IMR-90 (cell line): ENCODE results near the gene DAAM1. TPM values are rescaled to one million over a fixed set of nuclear protein-coding genes. Genes with fewer than 3 reads are reported as not detected.

Experiments
- ATAC-seq: fragments of 200-7000 bp; cut with Tn5 transposase; 2 replicates; pipeline ENCODE4 v1.9.1; 2020; ENCODE audit warnings: low read depth, mild to moderate bottlenecking, moderate library complexity
- BruUV-seq: library from RNA; stranded (reverse); fragments of 400-500 nt; replicated peaks from 2 replicates; lab custom pipeline; 2021; lab: Mats Ljungman, UMichigan
- CTCF ChIA-PET: fragments of 300-600 bp; formaldehyde crosslinking; extraction: SDS; loops from one replicate; lab custom pipeline; 2021; ENCODE audit warnings: antibody characterized with exemption; lab: Yijun Ruan, JAX
- POLR2A ChIA-PET: fragments of 300-600 bp; sonication (Branson Sonifier 250); formaldehyde crosslinking; loops from one replicate; lab custom pipeline; 2022; ENCODE audit warnings: antibody characterized with exemption; ENCODE audit not compliant: unreplicated experiment; lab: Charles Lee
- DNase-seq: peaks from one replicate; pipeline ENCODE4 v3.0.0; 2013
- H2AFZ ChIP-seq: replicated peaks from 2 replicates; pipeline ENCODE3; 2013; ENCODE audit warnings: low read length, mild to moderate bottlenecking; ENCODE audit not compliant: poor library complexity
- H2AK5ac ChIP-seq: 2 replicates; pipeline ENCODE4 v1.6.1; 2013; ENCODE audit warnings: low read depth, low read length, inconsistent platforms
- H2AK9ac ChIP-seq: replicated peaks from 2 replicates; pipeline ENCODE3; 2013; ENCODE audit warnings: mild to moderate bottlenecking, low read depth, low read length, moderate library complexity; ENCODE audit not compliant: poor library complexity
- H2BK120ac ChIP-seq: 2 replicates; pipeline ENCODE4 v1.6.1; 2013; ENCODE audit warnings: low read depth, low read length, inconsistent platforms
- H2BK15ac ChIP-seq: 3 replicates; pipeline ENCODE4 v1.6.1; 2013; ENCODE audit warnings: low read depth, low read length, inconsistent platforms
- H2BK20ac ChIP-seq: 2 replicates; pipeline ENCODE4 v1.6.1; 2013; ENCODE audit warnings: low read depth, mild to moderate bottlenecking, inconsistent platforms, low read length, moderate library complexity
- H2BK5ac ChIP-seq: 2 replicates; pipeline ENCODE4 v1.6.1; 2013; ENCODE audit warnings: mild to moderate bottlenecking, low read depth, low read length, inconsistent platforms; ENCODE audit not compliant: poor library complexity, severe bottlenecking
- H3K14ac ChIP-seq: replicated peaks from 2 replicates; pipeline ENCODE4 v1.6.1; 2013; ENCODE audit warnings: low read depth, low read length, inconsistent platforms
- H3K18ac ChIP-seq: 2 replicates; pipeline ENCODE4 v1.6.1; 2013; ENCODE audit warnings: low read depth, low read length, control low read depth
- H3K23ac ChIP-seq: 2 replicates; pipeline ENCODE4 v1.6.1; 2013; ENCODE audit warnings: low read depth, low read length, inconsistent platforms
- H3K27ac ChIP-seq: 2 replicates; pipeline ENCODE4 v1.5.1; 2013; ENCODE audit warnings: mild to moderate bottlenecking, control low read depth, low read length; ENCODE audit not compliant: insufficient read depth
- H3K27me3 ChIP-seq: 2 replicates; pipeline ENCODE4 v1.6.1; 2013; ENCODE audit warnings: low read length; ENCODE audit not compliant: control insufficient read depth, insufficient read depth
- H3K36me3 ChIP-seq: 2 replicates; pipeline ENCODE4 v1.6.1; 2013; ENCODE audit warnings: low read length, mixed read lengths; ENCODE audit not compliant: control insufficient read depth, insufficient read depth
- H3K4ac ChIP-seq: 2 replicates; pipeline ENCODE4 v1.6.1; 2013; ENCODE audit warnings: low read depth, low read length, inconsistent platforms
- H3K4me1 ChIP-seq: 2 replicates; pipeline ENCODE4 v1.6.1; 2013; ENCODE audit warnings: low read length, mixed read lengths; ENCODE audit not compliant: control insufficient read depth, insufficient read depth
- H3K4me2 ChIP-seq: 2 replicates; pipeline ENCODE4 v1.6.1; 2013; ENCODE audit warnings: low read depth, mild to moderate bottlenecking, control low read depth, low read length, moderate library complexity
- H3K4me3 ChIP-seq: 2 replicates; pipeline ENCODE4 v1.5.1; 2013; ENCODE audit warnings: low read depth, mild to moderate bottlenecking, control low read depth, low read length, moderate library complexity; ENCODE audit not compliant: insufficient read depth
- H3K56ac ChIP-seq: 2 replicates; pipeline ENCODE4 v1.6.1; 2013; ENCODE audit warnings: low read length, inconsistent platforms; ENCODE audit not compliant: insufficient read depth; ENCODE audit errors: extremely low read depth
- H3K79me1 ChIP-seq, 2 experiments: 2 replicates each; pipeline ENCODE4 v1.6.1; 2013; ENCODE audit warnings: low read length in 2 of 2, inconsistent platforms in 1 of 2, low read depth in 1 of 2
- H3K9ac ChIP-seq: 2 replicates; pipeline ENCODE4 v1.6.1; 2013; ENCODE audit warnings: low read depth, low read length, control low read depth
- H3K9me1 ChIP-seq: 2 replicates; pipeline ENCODE4 v1.6.1; 2013; ENCODE audit warnings: low read length, inconsistent platforms; ENCODE audit not compliant: insufficient read depth
- H3K9me3 ChIP-seq: 2 replicates; pipeline ENCODE4 v1.6.1; 2013; ENCODE audit warnings: low read length; ENCODE audit not compliant: control insufficient read depth, insufficient read depth
- H4K20me1 ChIP-seq: 2 replicates; pipeline ENCODE4 v1.6.1; 2013; ENCODE audit warnings: low read length, inconsistent platforms; ENCODE audit not compliant: insufficient read depth
- H4K5ac ChIP-seq: 2 replicates; pipeline ENCODE4 v1.6.1; 2013; ENCODE audit warnings: mild to moderate bottlenecking, low read depth, low read length, control low read depth
- H4K8ac ChIP-seq, 2 experiments: 2 replicates each; pipeline ENCODE4 v1.6.1; 2013; ENCODE audit warnings: low read depth in 2 of 2, low read length in 2 of 2, control low read depth in 1 of 2, inconsistent platforms in 1 of 2
- H4K91ac ChIP-seq: 2 replicates; pipeline ENCODE4 v1.6.1; 2013; ENCODE audit warnings: low read depth, low read length, inconsistent platforms; ENCODE audit not compliant: insufficient read depth
- CEBPB ChIP-seq: IDR thresholded peaks from 2 replicates; pipeline ENCODE4 v1.6.1; 2012; ENCODE audit warnings: low read depth, low read length, improper control_type of control experiment
- CHD1 ChIP-seq: IDR thresholded peaks from 2 replicates; pipeline ENCODE4 v1.6.1; 2012; ENCODE audit warnings: low read depth, low read length, improper control_type of control experiment
- FOS ChIP-seq: fragments of 150-350 bp; IDR thresholded peaks from 2 replicates; pipeline ENCODE4 v1.6.1; 2016; ENCODE audit warnings: low read depth, low read length
- MAFK ChIP-seq: IDR thresholded peaks from 2 replicates; pipeline ENCODE4 v1.6.1; 2012; ENCODE audit warnings: low read depth, low read length, improper control_type of control experiment
- MAZ ChIP-seq: IDR thresholded peaks from 2 replicates; pipeline ENCODE4 v1.6.1; 2012; ENCODE audit warnings: low read depth, mild to moderate bottlenecking, low read length, improper control_type of control experiment, moderate library complexity, borderline replicate concordance
- MXI1 ChIP-seq: IDR thresholded peaks from 2 replicates; pipeline ENCODE4 v1.6.1; 2012; ENCODE audit warnings: low read depth, mild to moderate bottlenecking, low read length, moderate library complexity, borderline replicate concordance
- NFE2L2 ChIP-seq: fragments of 150-350 bp; IDR thresholded peaks from 2 replicates; pipeline ENCODE4 v1.6.1; 2016; ENCODE audit warnings: low read depth, mild to moderate bottlenecking, low read length
- POLR2A ChIP-seq: IDR thresholded peaks from 2 replicates; pipeline ENCODE4 v1.6.1; 2012; ENCODE audit warnings: mild to moderate bottlenecking, low read depth, low read length
- RAD21 ChIP-seq: IDR thresholded peaks from 2 replicates; pipeline ENCODE4 v1.6.1; 2012; ENCODE audit warnings: low read length, improper control_type of control experiment
- RCOR1 ChIP-seq: IDR thresholded peaks from 2 replicates; pipeline ENCODE4 v1.6.1; 2012; ENCODE audit warnings: mild to moderate bottlenecking, low read length, improper control_type of control experiment; ENCODE audit not compliant: insufficient replicate concordance
- RFX5 ChIP-seq: IDR thresholded peaks from 2 replicates; pipeline ENCODE4 v1.8.0; 2012; ENCODE audit warnings: low read depth, mild to moderate bottlenecking, low read length, moderate library complexity
- SMC3 ChIP-seq: fragments of 150-350 bp; IDR thresholded peaks from 2 replicates; pipeline ENCODE4 v1.6.1; 2016; ENCODE audit warnings: low read depth, mild to moderate bottlenecking, antibody characterized with exemption, low read length, moderate library complexity
- WGBS, 2 experiments: methylation state at CpG; one replicate each; pipeline versions ENCODE4 v1.1.5 to v1.1.7; 2013; ENCODE audit warnings: missing lambda C conversion rate in 2 of 2; ENCODE audit not compliant: insufficient read length in 1 of 2; ENCODE audit errors: extremely low coverage in 2 of 2; 5-methylcytosine and 5-hydroxymethylcytosine counted together
- dilution Hi-C: fragments of 300-500 bp; cut with HindIII; formaldehyde crosslinking; loops from one replicate; pipeline ENCODE4 v1.14.3; 2018; ENCODE audit warnings: low sequenced_read_pairs; ENCODE audit not compliant: unreplicated experiment
- in situ Hi-C: fragments of 300-500 bp; cut with MboI; formaldehyde crosslinking; loops from 3 replicates; pipeline ENCODE4 v1.14.3; 2019; ENCODE audit warnings: low sequenced_read_pairs, inconsistent platforms, mixed read lengths
- intact Hi-C: fragments of 100-400 bp; cut with micrococcal nuclease; formaldehyde crosslinking; loops from 2 replicates; pipeline ENCODE4 v1.10.0; 2022
- polyA plus RNA-seq, 3 experiments: library from polyadenylated mRNA; depleted of rRNA; stranded (reverse); fragments of >200 nt; gene quantifications; 2 replicates each; pipeline ENCODE4 v1.2.3, GENCODE V29; 2012; ENCODE audit warnings: low replicate concordance in 1 of 3
- total RNA-seq: library from RNA; depleted of rRNA; stranded (reverse); fragments of >200 nt; gene quantifications from 2 replicates; pipeline ENCODE4 v1.2.3, GENCODE V29; 2012
- TF ChIP-seq, protein P1 (sequence below): conservative IDR thresholded peaks from 2 replicates; pipeline ENCODE4 v1.5.1; 2012; ENCODE audit warnings: mild to moderate bottlenecking, low read depth, low read length, improper control_type of control experiment
- TF ChIP-seq, protein P2 (sequence below): fragments of 150-350 bp; IDR thresholded peaks from 2 replicates; pipeline ENCODE4 v1.6.1; 2016; ENCODE audit warnings: low read depth, mild to moderate bottlenecking, low read length, moderate library complexity, borderline replicate concordance
- TF ChIP-seq, protein P3 (sequence below): fragments of 150-350 bp; IDR thresholded peaks from 2 replicates; pipeline ENCODE4 v1.6.1; 2017; ENCODE audit warnings: mild to moderate bottlenecking, antibody characterized with exemption, low read length, low read depth

Gene DAAM1
- total and polyA plus RNA-seq, 2 of the 4 experiments (the other 2 are of a cell fraction) = 4.8 to 5.4 TPM

DNA sequence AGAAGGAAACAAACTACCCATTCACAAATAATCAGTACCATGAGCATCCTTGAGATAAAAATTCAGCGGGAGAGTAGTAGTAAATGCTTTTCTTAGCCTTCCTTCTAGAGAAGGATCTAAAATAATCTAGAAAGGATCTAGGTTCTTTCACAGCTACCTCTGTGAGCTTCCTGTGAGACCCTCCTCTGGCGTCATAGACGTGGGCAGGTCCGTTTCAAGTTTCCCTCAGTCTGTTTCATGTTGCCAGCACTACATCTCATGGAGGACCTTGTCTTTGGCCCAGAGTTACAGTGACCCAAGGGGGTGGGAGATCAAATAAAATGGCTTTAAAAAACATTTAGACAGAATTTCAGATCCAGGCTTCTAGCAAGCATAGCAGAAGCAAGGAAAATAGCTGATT lies 13.6 kb downstream of the DAAM1 start:
- ChIA-PET POLR2A (no interaction called here), CTCF (interaction anchor here (0.6 to 1.6 kb wide), 3 partner anchors 12 to 1325 kb away, joined by 3 to 5 read pairs (median 4); no protein-coding TSS in a partner anchor)
- H2BK20ac ChIP-seq = no peak overlapping the region
- no peak overlapping the region for H4K91ac ChIP-seq
- in situ Hi-C loops (no loop called here), intact Hi-C loops (no loop called here), dilution Hi-C loops (no loop called here)
- H2AK9ac ChIP-seq = no peak overlapping the region
- peaks cover 4% of the 10 kb centered on the region; the same call in 1 of the 2 replicates for H3K4me1 ChIP-seq
- no peaks in the 10 kb centered on the region for H3K27me3 ChIP-seq
- H2AFZ ChIP-seq = no peak overlapping the region
- no peak overlapping the region for H2BK5ac ChIP-seq
- no peak overlapping the region for H3K4ac ChIP-seq
- H4K5ac ChIP-seq = no peak overlapping the region
- no peak overlapping the region for H3K4me3 ChIP-seq
- no peaks in the 10 kb centered on the region for H4K20me1 ChIP-seq
- no peak overlapping the region for H3K56ac ChIP-seq
- no peak overlapping the region for H2BK120ac ChIP-seq
- DNase-seq = no peak
- no peak overlapping the region for H2AK5ac ChIP-seq
- TF ChIP-seq SMC3 (no peak), MAZ (no peak), CEBPB (no peak), FOS (no peak), RCOR1 (no peak), CHD1 (no peak), RFX5 (no peak), MXI1 (no peak), NFE2L2 (no peak), RAD21 (no peak), POLR2A (no peak), MAFK (no peak)
- TF ChIP-seq, protein P1, sequence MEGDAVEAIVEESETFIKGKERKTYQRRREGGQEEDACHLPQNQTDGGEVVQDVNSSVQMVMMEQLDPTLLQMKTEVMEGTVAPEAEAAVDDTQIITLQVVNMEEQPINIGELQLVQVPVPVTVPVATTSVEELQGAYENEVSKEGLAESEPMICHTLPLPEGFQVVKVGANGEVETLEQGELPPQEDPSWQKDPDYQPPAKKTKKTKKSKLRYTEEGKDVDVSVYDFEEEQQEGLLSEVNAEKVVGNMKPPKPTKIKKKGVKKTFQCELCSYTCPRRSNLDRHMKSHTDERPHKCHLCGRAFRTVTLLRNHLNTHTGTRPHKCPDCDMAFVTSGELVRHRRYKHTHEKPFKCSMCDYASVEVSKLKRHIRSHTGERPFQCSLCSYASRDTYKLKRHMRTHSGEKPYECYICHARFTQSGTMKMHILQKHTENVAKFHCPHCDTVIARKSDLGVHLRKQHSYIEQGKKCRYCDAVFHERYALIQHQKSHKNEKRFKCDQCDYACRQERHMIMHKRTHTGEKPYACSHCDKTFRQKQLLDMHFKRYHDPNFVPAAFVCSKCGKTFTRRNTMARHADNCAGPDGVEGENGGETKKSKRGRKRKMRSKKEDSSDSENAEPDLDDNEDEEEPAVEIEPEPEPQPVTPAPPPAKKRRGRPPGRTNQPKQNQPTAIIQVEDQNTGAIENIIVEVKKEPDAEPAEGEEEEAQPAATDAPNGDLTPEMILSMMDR = no peak
- TF ChIP-seq, protein P2, sequence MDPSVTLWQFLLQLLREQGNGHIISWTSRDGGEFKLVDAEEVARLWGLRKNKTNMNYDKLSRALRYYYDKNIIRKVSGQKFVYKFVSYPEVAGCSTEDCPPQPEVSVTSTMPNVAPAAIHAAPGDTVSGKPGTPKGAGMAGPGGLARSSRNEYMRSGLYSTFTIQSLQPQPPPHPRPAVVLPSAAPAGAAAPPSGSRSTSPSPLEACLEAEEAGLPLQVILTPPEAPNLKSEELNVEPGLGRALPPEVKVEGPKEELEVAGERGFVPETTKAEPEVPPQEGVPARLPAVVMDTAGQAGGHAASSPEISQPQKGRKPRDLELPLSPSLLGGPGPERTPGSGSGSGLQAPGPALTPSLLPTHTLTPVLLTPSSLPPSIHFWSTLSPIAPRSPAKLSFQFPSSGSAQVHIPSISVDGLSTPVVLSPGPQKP = no peak
- TF ChIP-seq, protein P3, sequence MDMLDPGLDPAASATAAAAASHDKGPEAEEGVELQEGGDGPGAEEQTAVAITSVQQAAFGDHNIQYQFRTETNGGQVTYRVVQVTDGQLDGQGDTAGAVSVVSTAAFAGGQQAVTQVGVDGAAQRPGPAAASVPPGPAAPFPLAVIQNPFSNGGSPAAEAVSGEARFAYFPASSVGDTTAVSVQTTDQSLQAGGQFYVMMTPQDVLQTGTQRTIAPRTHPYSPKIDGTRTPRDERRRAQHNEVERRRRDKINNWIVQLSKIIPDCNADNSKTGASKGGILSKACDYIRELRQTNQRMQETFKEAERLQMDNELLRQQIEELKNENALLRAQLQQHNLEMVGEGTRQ = no peak
- H3K4me2 ChIP-seq = no peak overlapping the region
- H4K8ac ChIP-seq = no peak overlapping the region
- no peak overlapping the region for H3K14ac ChIP-seq
- H3K18ac ChIP-seq = no peak overlapping the region
- no CpG with 5 or more reads among the region's 4 CpGs for WGBS, 2 experiments
- H3K36me3 ChIP-seq = no peaks in the 10 kb centered on the region
- BruUV-seq = no TSS peak
- H3K9ac ChIP-seq = no peak overlapping the region
- H3K27ac ChIP-seq = no peak overlapping the region
- H3K9me3 ChIP-seq = no peaks in the 10 kb centered on the region
- no peak overlapping the region for H2BK15ac ChIP-seq
- no peak overlapping the region for H3K23ac ChIP-seq
- H3K79me1 ChIP-seq = no peaks in the 10 kb centered on the region; a peak in 2 of 4 replicates
- no peak for ATAC-seq
- H3K9me1 ChIP-seq = no peaks in the 10 kb centered on the region
